ENCODE data around the gene GPC5. TPM values are rescaled to one million over a fixed set of nuclear protein-coding genes. Genes with fewer than 3 reads are reported as not detected.

GPC5 gene
- total and polyA plus RNA-seq, 2 donors (not counting 3 experiments of a cell fraction or from before 2014, with no cell fraction given), result 0.59 to 0.97 TPM

DNA sequence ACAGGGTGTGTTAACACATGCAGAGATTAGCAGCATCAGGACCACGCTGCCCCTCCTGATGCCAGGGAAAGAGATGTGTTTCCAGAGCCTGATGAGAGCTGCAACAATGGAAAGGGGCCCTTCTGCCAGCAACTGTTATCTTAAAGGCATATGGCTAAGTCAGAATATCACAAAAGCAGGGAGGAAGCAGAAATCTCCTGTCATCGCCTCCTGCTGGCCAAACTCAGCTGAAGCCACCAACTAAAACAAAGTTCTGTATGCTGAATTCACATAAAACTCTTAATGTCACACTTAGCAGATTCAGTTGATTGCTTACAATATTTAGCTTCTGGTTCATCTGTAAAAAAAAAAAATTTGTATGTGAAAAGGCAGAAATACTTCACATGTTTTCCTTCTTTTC, 178.2 kb downstream of the GPC5 start:
- Histone ChIP-seq H3K36me3 (ENCODE audit: control insufficient read depth in 2 of 2, extremely low read depth in 1 of 2, insufficient read depth in 2 of 2, low read length in 2 of 2) (no peaks in the 10 kb centered on the region), H3K27ac (ENCODE audit: insufficient read depth, low read depth, low read length) (no peak overlapping the region), H4K20me1 (replicated peaks; ENCODE audit: control insufficient read depth, extremely low read depth, insufficient read depth, low read length) (no peaks in the 10 kb centered on the region), H3K9me1 (replicated peaks; ENCODE audit: control insufficient read depth, extremely low read depth, insufficient read depth, low read length) (no peaks in the 10 kb centered on the region), H3K9me3 (replicated peaks; ENCODE audit: control insufficient read depth, insufficient read depth, low read length) (no peaks in the 10 kb centered on the region), H3K9ac (replicated peaks; ENCODE audit: extremely low read depth, insufficient read depth, low read length) (no peak overlapping the region), H3K4me2 (ENCODE audit: insufficient read depth, low read length) (no peak overlapping the region), H3K4me1 (ENCODE audit: control insufficient read depth, extremely low read depth, insufficient read depth, low read length) (no peaks in the 10 kb centered on the region), H2AFZ (ENCODE audit: low read depth, low read length) (no peak overlapping the region), H3K4me3 (replicated peaks in 1 of 3; ENCODE audit: insufficient read depth in 1 of 3, low read depth in 1 of 3, low read length in 3 of 3) (no peak overlapping the region), H3K27me3 (ENCODE audit: control insufficient read depth in 2 of 2, insufficient read depth in 2 of 2, low read length in 2 of 2) (no peaks in the 10 kb centered on the region), H3K79me2 (ENCODE audit: control insufficient read depth, insufficient read depth, low read length) (no peaks in the 10 kb centered on the region)
- CTCF ChIA-PET, result no interaction called here
- dilution Hi-C loops (cut with MboI; ENCODE audit: extremely low pct_ligation_motif_present, low sequenced_read_pairs) (no loop called here), intact Hi-C loops (cut with micrococcal nuclease) (no loop called here)
- POLR2A ChIA-PET, result no interaction called here
- TF ChIP-seq POLR2AphosphoS5 (IDR thresholded peaks at IDR 0.05; ENCODE audit: insufficient read depth, low read depth, low read length) (no peak), GATA2 (IDR thresholded peaks at IDR 0.05; ENCODE audit: insufficient read depth, insufficient read length, low read depth, low read length) (no peak), JUN (IDR thresholded peaks at IDR 0.05; ENCODE audit: borderline replicate concordance, insufficient read depth, insufficient read length, low read depth) (no peak), EZH2 (IDR thresholded peaks at IDR 0.05; ENCODE audit: borderline replicate concordance, low read depth, low read length, severe bottlenecking) (no peak), MYC (IDR thresholded peaks at IDR 0.05; ENCODE audit: low read depth, low read length) (no peak), FOS (IDR thresholded peaks at IDR 0.05; ENCODE audit: borderline replicate concordance, insufficient read depth, low read length) (no peak), POLR2A (IDR thresholded peaks at IDR 0.05; ENCODE audit: low read depth, low read length) (no peak)
- TF ChIP-seq, protein P1, sequence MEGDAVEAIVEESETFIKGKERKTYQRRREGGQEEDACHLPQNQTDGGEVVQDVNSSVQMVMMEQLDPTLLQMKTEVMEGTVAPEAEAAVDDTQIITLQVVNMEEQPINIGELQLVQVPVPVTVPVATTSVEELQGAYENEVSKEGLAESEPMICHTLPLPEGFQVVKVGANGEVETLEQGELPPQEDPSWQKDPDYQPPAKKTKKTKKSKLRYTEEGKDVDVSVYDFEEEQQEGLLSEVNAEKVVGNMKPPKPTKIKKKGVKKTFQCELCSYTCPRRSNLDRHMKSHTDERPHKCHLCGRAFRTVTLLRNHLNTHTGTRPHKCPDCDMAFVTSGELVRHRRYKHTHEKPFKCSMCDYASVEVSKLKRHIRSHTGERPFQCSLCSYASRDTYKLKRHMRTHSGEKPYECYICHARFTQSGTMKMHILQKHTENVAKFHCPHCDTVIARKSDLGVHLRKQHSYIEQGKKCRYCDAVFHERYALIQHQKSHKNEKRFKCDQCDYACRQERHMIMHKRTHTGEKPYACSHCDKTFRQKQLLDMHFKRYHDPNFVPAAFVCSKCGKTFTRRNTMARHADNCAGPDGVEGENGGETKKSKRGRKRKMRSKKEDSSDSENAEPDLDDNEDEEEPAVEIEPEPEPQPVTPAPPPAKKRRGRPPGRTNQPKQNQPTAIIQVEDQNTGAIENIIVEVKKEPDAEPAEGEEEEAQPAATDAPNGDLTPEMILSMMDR (IDR thresholded peaks at IDR 0.05; ENCODE audit: extremely low read depth in 1 of 2, insufficient read depth in 1 of 2, low read depth in 1 of 2, low read length in 2 of 2), result no peak
- TF ChIP-seq, protein P2, sequence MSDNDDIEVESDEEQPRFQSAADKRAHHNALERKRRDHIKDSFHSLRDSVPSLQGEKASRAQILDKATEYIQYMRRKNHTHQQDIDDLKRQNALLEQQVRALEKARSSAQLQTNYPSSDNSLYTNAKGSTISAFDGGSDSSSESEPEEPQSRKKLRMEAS (IDR thresholded peaks at IDR 0.05; ENCODE audit: insufficient read depth, insufficient read length), result no peak
- no peak for DNase-seq (ENCODE audit: low read depth, low spot score)
- FAIRE-seq, result no peak
- no TSS peak for BruUV-seq (replicated peaks)

All from endothelial cell of umbilical vein (primary cell).